ENCODE data around the gene RALY.

The RALY gene

DNA sequence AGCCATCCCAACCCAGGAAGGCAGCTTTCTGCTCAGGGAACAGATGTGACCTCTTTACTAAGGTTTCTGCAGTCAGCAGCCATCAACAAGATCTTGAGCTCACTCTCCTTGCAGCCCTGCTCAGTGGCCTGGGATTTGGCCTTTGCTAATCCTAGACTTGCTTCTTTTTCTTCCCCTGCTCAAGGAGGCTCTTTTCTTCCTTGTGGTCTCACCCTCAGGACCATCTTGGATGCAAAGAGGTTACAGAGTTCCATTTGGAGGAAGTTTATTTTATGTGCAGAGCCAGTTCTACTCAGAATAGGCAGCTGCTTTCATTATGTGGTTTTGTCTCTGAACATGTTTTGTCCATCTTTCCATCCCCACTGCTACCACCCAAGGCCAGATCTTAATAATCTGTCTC, 49.3 kb downstream of the RALY start:
- TF ChIP-seq EZH2phosphoT487 (IDR thresholded peaks at IDR 0.05; ENCODE audit: borderline replicate concordance) (no peak), CTCF (conservative IDR thresholded peaks at IDR 0.05; ENCODE audit: low read length) (no peak)
- no peak overlapping the region for H2AFZ ChIP-seq (ENCODE audit: low read length)
- H3K9me2 ChIP-seq (replicated peaks; ENCODE audit: low read depth, low read length) = no peaks in the 10 kb centered on the region
- no peaks in the 10 kb centered on the region for H3K9me3 ChIP-seq (ENCODE audit: insufficient read depth, low read depth, low read length)
- no peak overlapping the region for H3K9ac ChIP-seq (ENCODE audit: low read depth, low read length, poor library complexity, severe bottlenecking)
- H4K20me1 ChIP-seq (ENCODE audit: insufficient read depth, low read length, poor library complexity, severe bottlenecking) = peaks cover 91% of the 10 kb centered on the region
- peaks cover 5% of the 10 kb centered on the region for H3K4me1 ChIP-seq (ENCODE audit: insufficient read depth, low read length, poor library complexity, severe bottlenecking)
- no peak overlapping the region for H3K4me2 ChIP-seq (ENCODE audit: low read depth, low read length, poor library complexity, severe bottlenecking)
- H3K36me3 ChIP-seq (ENCODE audit: insufficient read depth, low read length) = peaks cover 19% of the 10 kb centered on the region; the same call in 1 of the 2 replicates
- peaks cover 98% of the 10 kb centered on the region for H3K79me2 ChIP-seq (ENCODE audit: insufficient read depth, low read length)
- H3K27me3 ChIP-seq (ENCODE audit: insufficient read depth, low read length, poor library complexity, severe bottlenecking) = no peaks in the 10 kb centered on the region
- no peaks in the 10 kb centered on the region for H3F3A ChIP-seq (ENCODE audit: low read depth)
- no peak overlapping the region for H3K4me3 ChIP-seq (ENCODE audit: low read length, poor library complexity, severe bottlenecking)

DNA sequence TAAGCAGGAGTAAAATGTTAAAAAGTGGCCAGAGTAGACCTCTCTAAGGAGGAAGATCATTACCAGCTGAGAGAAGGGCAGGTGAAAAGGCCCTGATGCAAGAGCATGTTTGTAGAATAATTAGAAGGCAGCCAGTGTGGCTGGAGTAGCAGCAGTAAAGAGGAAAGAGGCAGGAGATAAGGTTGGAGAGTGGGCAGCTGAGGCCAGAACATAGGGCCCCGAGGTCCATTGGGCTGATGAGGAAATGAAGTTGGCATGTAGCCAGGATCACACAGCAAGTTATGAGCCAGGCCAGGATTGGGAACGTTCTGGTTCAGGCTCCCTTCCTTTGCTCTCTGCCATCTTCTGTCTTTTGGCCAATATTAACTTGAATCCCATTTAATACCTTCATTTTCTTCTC, 51.6 kb downstream of the RALY start:
- H3K27me3 ChIP-seq (ENCODE audit: insufficient read depth, low read length, poor library complexity, severe bottlenecking) = no peaks in the 10 kb centered on the region
- no peak overlapping the region for H2AFZ ChIP-seq (ENCODE audit: low read length)
- peaks cover 5% of the 10 kb centered on the region for H3K4me1 ChIP-seq (ENCODE audit: insufficient read depth, low read length, poor library complexity, severe bottlenecking)
- peaks cover 19% of the 10 kb centered on the region; the same call in 1 of the 2 replicates for H3K36me3 ChIP-seq (ENCODE audit: insufficient read depth, low read length)
- H4K20me1 ChIP-seq (ENCODE audit: insufficient read depth, low read length, poor library complexity, severe bottlenecking) = peaks cover 93% of the 10 kb centered on the region
- no peak overlapping the region for H3K4me2 ChIP-seq (ENCODE audit: low read depth, low read length, poor library complexity, severe bottlenecking)
- no peaks in the 10 kb centered on the region for H3K9me2 ChIP-seq (replicated peaks; ENCODE audit: low read depth, low read length)
- no peaks in the 10 kb centered on the region for H3F3A ChIP-seq (ENCODE audit: low read depth)
- peaks cover 96% of the 10 kb centered on the region for H3K79me2 ChIP-seq (ENCODE audit: insufficient read depth, low read length)
- no peaks in the 10 kb centered on the region for H3K9me3 ChIP-seq (ENCODE audit: insufficient read depth, low read depth, low read length)
- no peak overlapping the region for H3K4me3 ChIP-seq (ENCODE audit: low read length, poor library complexity, severe bottlenecking)
- no peak for TF ChIP-seq CTCF (conservative IDR thresholded peaks at IDR 0.05; ENCODE audit: low read length)
- TF ChIP-seq EZH2phosphoT487 (IDR thresholded peaks at IDR 0.05; ENCODE audit: borderline replicate concordance) = no peak
- no peak overlapping the region for H3K9ac ChIP-seq (ENCODE audit: low read depth, low read length, poor library complexity, severe bottlenecking)

- Histone ChIP-seq H3K4me2 (ENCODE audit: low read depth, low read length, poor library complexity, severe bottlenecking) (no peak overlapping the region), H3K9me2 (replicated peaks; ENCODE audit: low read depth, low read length) (no peaks in the 10 kb centered on the region), H3K9me3 (ENCODE audit: insufficient read depth, low read depth, low read length) (no peaks in the 10 kb centered on the region), H2AFZ (ENCODE audit: low read length) (no peak overlapping the region), H3K4me3 (ENCODE audit: low read length, poor library complexity, severe bottlenecking) (no peak overlapping the region), H3K79me2 (ENCODE audit: insufficient read depth, low read length) (peaks cover 96% of the 10 kb centered on the region), H3K27me3 (ENCODE audit: insufficient read depth, low read length, poor library complexity, severe bottlenecking) (no peaks in the 10 kb centered on the region), H3K36me3 (ENCODE audit: insufficient read depth, low read length) (peaks cover 19% of the 10 kb centered on the region; the same call in 1 of the 2 replicates), H3K4me1 (ENCODE audit: insufficient read depth, low read length, poor library complexity, severe bottlenecking) (peaks cover 5% of the 10 kb centered on the region), H4K20me1 (ENCODE audit: insufficient read depth, low read length, poor library complexity, severe bottlenecking) (peaks cover 93% of the 10 kb centered on the region), H3K9ac (ENCODE audit: low read depth, low read length, poor library complexity, severe bottlenecking) (no peak overlapping the region), H3F3A (ENCODE audit: low read depth) (no peaks in the 10 kb centered on the region)
- no peak for TF ChIP-seq EZH2phosphoT487 (IDR thresholded peaks at IDR 0.05; ENCODE audit: borderline replicate concordance)
- TF ChIP-seq CTCF (conservative IDR thresholded peaks at IDR 0.05; ENCODE audit: low read length) = no peak
Observed at GRCh38 chr20:34045930-34046725, 52.4 kb downstream of the RALY start.

Data from Loucy (cell line).